Measurements from ENCODE around the gene BMPR1B.
"Not testable (repeated sequence)": the region's sequence is repeated elsewhere in the genome, so short reads cannot be mapped to it uniquely, and the experiment has no call there.

BMPR1B gene

DNA sequence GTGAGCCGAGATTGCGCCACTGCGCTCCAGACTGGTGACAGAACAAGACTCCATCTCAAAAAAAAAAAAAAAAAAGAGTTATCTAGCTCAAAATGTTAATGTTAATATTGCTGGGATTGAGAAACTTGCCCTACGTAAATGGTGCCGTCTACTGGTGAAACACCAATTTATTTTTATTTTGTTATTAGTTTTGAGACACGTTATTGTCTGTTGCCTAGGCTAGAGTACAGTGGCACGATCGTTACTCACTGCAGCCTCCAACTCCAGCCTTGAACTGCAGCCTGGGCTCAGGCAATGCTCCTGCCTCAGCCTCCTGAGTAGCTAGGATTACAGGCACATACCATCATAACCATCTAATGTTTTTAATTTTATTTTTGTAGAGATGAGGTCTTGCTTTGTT, 262.8 kb downstream of the BMPR1B start:
- DNase-seq (ENCODE audit: low read depth in 3 of 3, low spot score in 1 of 3), result no peak

DNA sequence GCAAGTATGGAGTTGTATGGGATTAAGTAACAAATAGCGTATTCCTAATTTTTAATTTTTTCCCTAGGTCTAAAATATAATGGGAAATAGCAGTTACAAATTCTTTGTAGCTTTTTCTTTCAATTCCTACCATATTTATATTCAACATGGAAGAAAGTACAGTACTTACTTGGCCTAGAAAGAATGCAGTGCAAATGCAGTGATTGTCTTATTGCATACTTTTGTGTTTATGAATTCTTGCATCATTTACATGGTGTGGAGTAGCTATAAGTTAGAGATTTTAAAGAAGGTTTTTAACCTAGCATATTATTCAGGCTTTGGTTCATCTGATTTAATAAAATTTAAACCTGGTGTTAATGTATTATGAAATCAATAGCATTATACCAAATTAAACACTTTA, 263.3 kb downstream of the BMPR1B start:
- DNase-seq (ENCODE audit: low read depth in 3 of 3, low spot score in 1 of 3), result no peak

DNA sequence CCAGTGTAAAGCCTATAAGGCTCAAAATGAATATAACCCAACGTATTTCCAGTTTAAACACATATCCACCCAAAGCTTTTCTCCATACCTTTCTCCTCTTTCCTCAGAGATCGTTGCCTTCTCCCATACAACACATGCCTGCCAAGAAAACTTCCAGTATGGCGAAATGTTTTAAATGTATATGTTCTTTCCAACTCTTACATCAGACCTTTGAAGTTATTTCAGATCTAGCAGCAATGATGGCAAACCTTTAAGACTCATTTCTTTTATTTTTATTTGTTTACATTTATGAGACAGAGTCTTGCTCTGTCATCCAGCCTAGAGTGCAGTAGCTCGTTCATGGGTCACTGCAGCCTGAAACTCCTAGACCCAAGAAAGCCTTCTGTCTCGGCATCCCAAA, 265.4 kb downstream of the BMPR1B start:
- DNase-seq (ENCODE audit: low read depth in 3 of 3, low spot score in 1 of 3), result no peak

- no peak for DNase-seq (ENCODE audit: low read depth in 3 of 3, low spot score in 1 of 3)
Observed at GRCh38 chr4:95027905-95028618, 270.3 kb downstream of the BMPR1B start.

- DNase-seq (ENCODE audit: low read depth in 3 of 3, low spot score in 1 of 3), result no peak
Observed at GRCh38 chr4:95038791-95039190, 281.0 kb downstream of the BMPR1B start.

DNA sequence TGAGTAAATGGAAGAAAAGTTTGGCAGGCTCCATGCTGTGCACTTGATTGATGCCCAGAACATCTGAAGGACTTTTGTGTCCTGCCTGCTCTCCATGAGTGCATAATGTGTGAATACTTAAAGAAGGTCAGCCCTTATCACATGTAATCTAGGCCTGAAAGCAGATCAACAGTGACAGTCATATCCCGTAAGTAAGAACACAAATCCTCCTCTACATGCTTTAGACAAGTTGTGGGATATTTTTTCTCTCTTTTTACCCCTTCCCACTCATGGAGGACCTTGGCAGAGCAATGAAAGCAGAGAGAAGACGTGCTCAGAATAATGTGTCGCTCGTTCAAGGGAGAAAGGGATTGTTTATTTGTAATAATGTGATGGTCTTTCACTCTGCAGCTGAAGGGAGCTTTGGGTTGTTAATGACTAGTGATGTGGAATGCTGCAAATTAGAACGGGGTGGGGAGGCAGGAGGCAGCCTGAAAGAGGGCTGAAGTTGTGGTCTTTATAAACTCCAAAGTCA, 286.6 kb downstream of the BMPR1B start:
- no peak for DNase-seq (ENCODE audit: low read depth in 3 of 3, low spot score in 1 of 3)

GRCh38 chr4:95045429-95045828, 287.7 kb downstream of the BMPR1B start:
- no peak for DNase-seq (ENCODE audit: low read depth in 3 of 3, low spot score in 1 of 3)

DNA sequence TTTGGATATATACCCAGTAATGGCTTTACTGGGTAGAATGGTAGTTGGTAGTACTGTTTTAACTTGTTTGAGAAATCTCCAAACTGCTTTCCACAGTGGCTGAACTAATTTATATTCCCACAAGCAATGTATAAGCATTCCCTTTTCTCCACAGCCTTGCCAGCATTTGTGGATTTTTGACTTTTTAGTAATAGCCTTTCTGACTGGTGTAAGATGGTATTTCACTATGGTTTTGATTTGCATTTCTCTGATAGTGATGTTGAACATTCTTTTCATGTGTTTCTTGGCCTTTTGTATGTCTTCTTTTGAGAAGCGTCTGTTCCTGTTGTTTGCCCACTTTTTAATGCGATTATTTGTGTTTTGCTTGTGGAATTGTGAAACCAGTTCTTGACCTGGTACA, 290.5 kb downstream of the BMPR1B start:
- DNase-seq (ENCODE audit: low read depth in 3 of 3, low spot score in 1 of 3), result no peak

GRCh38 chr4:95049551-95050233, 291.9 kb downstream of the BMPR1B start:
- no peak for DNase-seq (ENCODE audit: low read depth in 3 of 3, low spot score in 1 of 3)

DNA sequence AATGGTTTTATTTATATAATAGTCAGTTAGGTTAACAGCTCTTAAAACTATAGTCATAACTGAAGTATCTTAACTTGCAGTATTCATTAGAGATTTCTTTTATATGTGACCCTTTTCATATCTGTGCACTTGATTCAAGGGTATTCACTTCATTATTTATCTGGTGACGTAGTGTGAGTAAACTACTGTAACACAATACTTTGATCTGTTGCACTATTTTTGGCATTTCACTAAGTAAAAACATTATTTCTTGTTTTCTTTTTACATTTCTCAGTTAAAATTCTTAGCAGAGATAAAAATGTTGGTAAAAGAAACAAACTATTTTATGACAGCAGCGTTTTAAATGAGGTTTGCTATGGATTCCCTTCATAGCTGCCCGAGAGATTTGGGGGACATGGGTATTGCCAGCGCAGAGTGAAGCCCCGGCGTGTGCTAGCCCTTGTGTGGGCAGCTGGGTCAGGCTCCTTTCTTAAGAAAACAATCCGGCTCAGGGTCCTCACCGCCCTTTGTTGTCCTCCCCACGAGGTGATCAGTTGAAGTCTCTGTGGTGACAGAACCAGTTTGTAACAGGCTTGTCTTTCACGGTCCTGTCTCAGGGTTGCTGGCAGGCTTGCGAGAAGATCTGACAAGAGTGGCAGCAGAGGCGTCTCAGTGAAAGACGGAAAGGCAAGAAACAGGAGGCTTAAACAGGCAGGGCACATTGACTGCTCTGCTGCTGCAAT, 293.4 kb downstream of the BMPR1B start:
- DNase-seq (ENCODE audit: low read depth in 3 of 3, low spot score in 1 of 3), result no peak

- no peak for DNase-seq (ENCODE audit: low read depth in 3 of 3, low spot score in 1 of 3)
Observed at GRCh38 chr4:95051702-95052020, 293.9 kb downstream of the BMPR1B start.

DNA sequence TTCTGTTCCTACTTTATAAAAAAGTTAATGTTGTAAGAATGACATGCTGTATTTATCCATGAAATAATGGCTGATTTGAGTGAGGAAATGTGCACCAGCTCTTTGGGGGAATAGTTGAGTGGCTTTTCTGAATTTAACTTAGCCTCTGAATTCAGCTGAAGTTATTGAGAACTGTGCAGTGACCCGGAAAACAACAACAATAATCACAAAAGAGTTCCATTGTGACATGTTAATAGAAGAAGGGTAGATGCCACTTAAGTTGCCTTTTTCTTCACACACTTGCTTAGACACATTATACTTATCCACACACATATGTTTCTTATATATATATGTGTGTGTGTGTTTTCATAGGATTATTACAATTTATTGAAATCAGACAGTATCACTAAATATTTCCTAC, 301.2 kb downstream of the BMPR1B start:
- no peak for DNase-seq (ENCODE audit: low read depth in 3 of 3, low spot score in 1 of 3)

DNA sequence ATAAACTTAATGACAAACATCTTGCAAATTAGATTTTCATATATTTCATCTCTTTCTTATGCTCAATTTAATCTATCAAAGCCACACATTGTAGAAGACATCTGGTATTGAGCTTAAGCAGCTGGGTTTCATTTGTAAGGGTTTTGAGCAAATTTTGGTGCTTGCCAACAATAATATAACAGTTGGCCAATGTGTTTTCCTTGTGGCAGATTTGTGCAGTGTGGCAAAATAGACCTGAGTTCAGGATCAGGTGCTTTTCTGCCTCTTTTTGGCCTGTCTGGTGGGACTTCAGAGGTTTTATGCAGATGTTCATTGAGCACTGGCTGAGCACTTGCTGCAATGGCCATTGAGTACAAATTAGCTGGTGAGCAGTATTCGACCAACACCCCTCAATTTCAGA, 301.9 kb downstream of the BMPR1B start:
- DNase-seq (ENCODE audit: low read depth in 3 of 3, low spot score in 1 of 3), result no peak

DNA sequence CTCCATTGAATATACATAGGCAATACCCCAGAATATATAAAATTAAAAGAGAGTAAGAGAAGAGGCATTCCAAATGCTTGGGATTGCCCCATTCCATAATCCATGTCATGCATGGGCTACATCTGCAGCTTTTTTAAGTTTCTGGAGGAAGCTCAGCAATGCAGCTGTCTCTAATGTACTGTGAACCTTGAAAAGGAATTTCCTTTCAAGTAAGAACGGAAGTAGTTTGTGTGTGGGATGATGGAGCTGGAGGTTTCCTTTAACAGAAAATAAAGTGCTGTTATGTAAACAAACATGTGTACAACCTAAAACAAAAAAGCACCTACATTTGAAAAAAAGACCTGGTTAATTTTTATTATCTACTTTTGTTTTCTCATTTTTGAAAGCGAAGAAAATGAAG, 303.5 kb downstream of the BMPR1B start:
- no peak for DNase-seq (ENCODE audit: low read depth in 3 of 3, low spot score in 1 of 3)

DNA sequence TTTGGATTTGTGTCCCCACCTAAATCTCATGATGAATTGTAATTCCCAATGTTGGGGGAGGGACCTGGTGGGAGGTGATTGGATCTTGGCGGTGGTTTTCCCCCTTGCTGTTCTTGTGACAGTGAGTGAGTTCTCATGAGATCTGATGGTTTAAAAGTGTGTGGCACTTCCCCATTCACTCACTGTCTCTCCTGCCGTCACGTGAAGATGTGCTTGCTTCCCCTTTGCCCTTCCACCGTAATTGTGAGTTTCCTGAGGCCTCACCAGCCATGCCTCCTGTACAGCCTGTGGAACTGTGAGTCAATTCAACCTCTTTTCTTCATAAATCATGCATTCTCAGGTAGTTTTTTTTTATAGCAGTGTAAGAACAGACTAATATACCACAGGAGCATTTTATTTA, 304.0 kb downstream of the BMPR1B start:
- DNase-seq (ENCODE audit: low read depth in 3 of 3, low spot score in 1 of 3), result not testable (repeated sequence)

DNA sequence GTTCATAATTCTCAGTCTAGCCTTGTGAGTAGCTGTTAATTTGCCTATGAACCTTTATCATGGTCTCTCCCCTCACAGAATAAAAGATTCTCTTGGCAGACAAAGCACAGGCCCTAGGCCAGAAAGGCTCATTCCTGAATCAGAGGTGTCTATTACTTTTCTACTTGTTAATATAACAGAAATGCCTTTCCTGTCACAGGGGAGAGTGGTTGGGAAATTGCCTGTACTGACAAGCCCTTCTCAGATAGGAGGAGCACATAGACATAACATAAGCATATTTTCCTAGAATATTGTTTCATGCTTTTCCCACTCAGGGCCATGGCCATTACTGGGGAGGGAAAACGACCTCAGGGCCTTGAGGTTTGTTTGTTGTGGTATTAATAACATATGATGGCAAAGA, 308.3 kb downstream of the BMPR1B start:
- DNase-seq (ENCODE audit: low read depth in 3 of 3, low spot score in 1 of 3), result no peak

GRCh38 chr4:95068401-95068800, 310.6 kb downstream of the BMPR1B start:
- no peak for DNase-seq (ENCODE audit: low read depth in 3 of 3, low spot score in 1 of 3)

DNA sequence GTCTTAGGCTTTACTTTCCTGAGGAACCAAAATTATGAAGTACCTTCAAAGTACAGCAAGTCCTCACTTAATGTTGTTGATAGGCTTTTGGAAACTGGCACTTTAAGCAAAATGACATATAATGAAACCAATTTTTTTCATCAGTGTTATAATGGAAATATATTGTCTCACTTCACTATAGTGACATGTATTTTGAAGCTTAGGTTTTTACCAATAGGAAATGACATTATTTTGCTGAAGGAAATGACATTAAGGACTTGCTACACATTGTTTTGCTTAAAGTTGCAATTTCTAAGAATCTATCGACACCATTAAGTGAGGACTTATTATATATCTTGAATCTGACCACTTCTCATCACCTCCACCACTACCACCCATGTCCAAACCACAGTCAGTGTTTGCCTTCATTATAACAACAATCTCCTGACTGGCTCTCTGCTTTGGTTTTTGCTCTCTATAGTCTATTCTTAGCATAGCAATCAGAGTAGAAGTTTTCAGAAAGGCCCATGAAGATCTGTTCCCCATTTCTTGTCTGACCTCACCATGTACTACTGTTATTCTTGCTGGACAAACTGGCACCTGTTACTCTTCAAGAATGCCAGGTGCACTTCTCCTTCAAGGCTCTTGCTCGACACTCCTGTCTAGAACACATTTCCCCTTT, 311.2 kb downstream of the BMPR1B start:
- no peak for DNase-seq (ENCODE audit: low read depth in 3 of 3, low spot score in 1 of 3)

DNA sequence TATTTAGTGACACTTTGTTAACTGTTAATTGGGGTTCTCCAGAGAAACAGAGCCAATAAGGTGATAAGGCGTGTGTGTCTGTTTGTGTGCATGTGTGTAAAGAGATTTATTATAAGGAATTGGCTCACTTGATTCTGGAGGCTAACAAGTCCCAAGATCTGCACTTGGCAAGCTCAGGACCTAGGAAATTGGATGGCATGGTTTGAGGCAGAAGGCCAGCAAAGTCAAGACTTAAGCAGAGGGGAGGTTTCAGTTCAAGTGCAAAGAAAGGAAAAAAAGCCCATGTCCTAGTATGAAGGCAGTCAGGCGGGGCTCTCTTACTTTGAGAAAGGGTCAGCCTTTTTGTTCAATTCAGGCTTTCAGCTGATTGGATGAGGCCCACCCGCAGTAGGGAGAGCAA, 314.1 kb downstream of the BMPR1B start:
- DNase-seq (ENCODE audit: low read depth in 3 of 3, low spot score in 1 of 3), result no peak

DNA sequence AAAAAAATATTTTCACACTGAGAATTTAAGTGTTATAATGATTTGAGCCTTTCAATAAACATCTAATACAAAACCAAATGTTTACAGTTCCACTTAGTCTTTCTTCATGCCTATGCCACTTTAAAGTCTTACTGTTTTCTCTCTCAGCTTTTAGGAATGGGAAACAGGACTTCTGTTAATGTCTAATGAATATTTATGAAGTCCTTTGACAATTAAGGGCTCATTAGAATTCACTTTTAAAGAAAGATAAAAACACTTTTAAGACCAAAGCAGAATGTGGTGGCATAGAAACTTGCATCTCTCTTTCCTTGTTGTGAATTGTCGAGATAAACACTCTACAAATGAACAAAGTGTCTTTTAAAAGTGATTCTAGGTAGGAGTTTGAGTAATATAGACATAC, 315.9 kb downstream of the BMPR1B start:
- no peak for DNase-seq (ENCODE audit: low read depth in 3 of 3, low spot score in 1 of 3)

DNA sequence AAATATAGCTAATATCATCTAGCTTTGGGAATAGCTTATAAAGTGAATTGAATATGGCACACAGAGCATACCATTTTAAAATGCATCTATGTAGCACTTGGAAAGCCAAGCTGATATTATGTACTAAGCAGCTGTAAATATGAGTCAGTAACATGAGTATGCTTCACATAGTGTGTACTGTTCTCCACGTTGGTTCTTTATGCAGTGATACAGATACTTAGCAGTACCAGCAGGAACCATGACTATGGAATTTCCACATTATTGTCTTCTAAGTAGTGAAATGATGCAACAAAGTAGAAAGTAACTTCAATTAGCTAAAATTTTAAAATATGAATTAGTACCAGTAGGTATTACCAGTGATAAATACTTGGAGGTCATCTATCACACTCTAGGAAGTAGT, 320.1 kb downstream of the BMPR1B start:
- DNase-seq (ENCODE audit: low read depth in 3 of 3, low spot score in 1 of 3), result no peak

DNA sequence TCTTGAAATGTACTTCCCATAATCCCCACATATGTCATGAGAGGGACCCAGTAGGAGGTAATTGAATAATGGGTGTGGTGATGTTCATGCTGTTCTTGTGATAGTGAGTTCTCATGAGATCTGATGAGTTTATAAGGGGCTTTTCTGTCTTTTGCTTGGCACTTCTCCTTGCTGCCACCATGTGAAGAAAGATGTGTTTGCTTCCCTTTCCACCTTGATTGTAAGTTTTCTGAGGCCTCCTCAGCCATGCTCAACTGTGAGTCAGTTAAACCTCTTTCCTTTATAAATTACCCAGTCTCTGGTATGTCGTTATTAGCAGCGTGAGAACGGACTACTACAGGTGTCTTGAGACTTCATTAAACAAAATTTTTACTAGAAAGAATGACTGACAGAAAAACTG, 323.2 kb downstream of the BMPR1B start:
- no peak for DNase-seq (ENCODE audit: low read depth in 3 of 3, low spot score in 1 of 3)

All from stimulated activated CD4-positive, alpha-beta T cell treated with anti-CD3 and anti-CD28 coated beads, TNF-alpha, amount 100 ng/mL, for 1 hour (primary cell).